K562 (cell line): ENCODE results near the gene IL1RL2. TPM values are rescaled to one million over a fixed set of nuclear protein-coding genes. Genes with fewer than 3 reads are reported as not detected.

Source experiments
- ATAC-seq: fragments of 200-7000 bp; cut with Tn5 transposase; 3 replicates; pipeline ENCODE4 v1.9.1; 2020; ENCODE audit warnings: moderate library complexity
- BruUV-seq: library from RNA; stranded (reverse); fragments of 400-500 nt; replicated peaks from 2 replicates; lab custom pipeline; 2021; lab: Mats Ljungman, UMichigan
- CTCF ChIA-PET: fragments of 300-600 bp; formaldehyde crosslinking; extraction: SDS; loops from one replicate; lab custom pipeline; 2021; ENCODE audit warnings: low intra/inter-chr PET ratio; lab: Yijun Ruan, JAX
- POLR2A ChIA-PET: fragments of 300-600, 350-650 bp; sonication (Branson Sonifier 250); formaldehyde crosslinking; extraction: SDS; loops from one replicate; lab custom pipeline; 2021; ENCODE audit warnings: antibody characterized with exemption, inconsistent platforms; lab: Yijun Ruan, JAX
- DNase-seq, 4 experiments: peaks; one replicate each; pipeline versions ENCODE4 v3.0.0 to v3.0.0-alpha.2; 2011 to 2018; ENCODE audit warnings: low spot score in 3 of 4, mixed read lengths in 3 of 4; ENCODE audit errors: extremely low read depth in 1 of 4
- FAIRE-seq: peaks from 2 replicates; lab custom pipeline; 2011; peaks lifted over from hg19 to GRCh38; lab: Jason Lieb, UNC
- H2AFZ ChIP-seq: 2 replicates; pipeline ENCODE4 v1.6.0; 2011; ENCODE audit warnings: low read depth, low read length, control low read depth, inconsistent platforms
- H3K27ac ChIP-seq: fragments of 200-600 bp; 3 replicates; pipeline ENCODE4 v1.8.0; 2011; ENCODE audit warnings: low read depth, mild to moderate bottlenecking, control low read depth, inconsistent platforms, low read length, moderate library complexity, mixed read lengths; ENCODE audit errors: extremely low read depth
- H3K27me3 ChIP-seq, 2 experiments: fragments of 300-600 bp in 1 of 2; 2 replicates in 1 of 2; 3 replicates in 1 of 2; pipeline versions ENCODE4 v1.6.0 to v1.8.0; 2011; ENCODE audit warnings: inconsistent platforms in 2 of 2, low read length in 2 of 2, mild to moderate bottlenecking in 1 of 2, mixed read lengths in 1 of 2, moderate library complexity in 1 of 2; ENCODE audit not compliant: control insufficient read depth in 2 of 2, insufficient read depth in 2 of 2
- H3K36me3 ChIP-seq: fragments of 300-600 bp; 3 replicates; pipeline ENCODE4 v1.8.0; 2011; ENCODE audit warnings: mild to moderate bottlenecking, low read length, inconsistent platforms; ENCODE audit not compliant: control insufficient read depth, insufficient read depth
- H3K4me1 ChIP-seq, 2 experiments: fragments of 200-600 bp in 1 of 2; replicated peaks in 1 of 2; 2 replicates in 1 of 2; 3 replicates in 1 of 2; pipeline versions ENCODE4 v1.5.1 to v1.8.0; 2011; ENCODE audit warnings: inconsistent platforms in 2 of 2, low read length in 2 of 2, mild to moderate bottlenecking in 1 of 2, mixed read lengths in 1 of 2, moderate library complexity in 1 of 2; ENCODE audit not compliant: control insufficient read depth in 2 of 2, insufficient read depth in 2 of 2
- H3K4me2 ChIP-seq: 2 replicates; pipeline ENCODE4 v1.6.1; 2011; ENCODE audit warnings: low read length, control low read depth, inconsistent platforms, mixed read lengths; ENCODE audit not compliant: insufficient read depth
- H3K4me3 ChIP-seq: fragments of 200-600 bp; sonication (generic), shearing (Covaris generic); 2 replicates; pipeline ENCODE4 v1.5.1; 2016; ENCODE audit warnings: control low read depth, inconsistent platforms
- H3K79me2 ChIP-seq: fragments of 200-600 bp; 3 replicates; pipeline ENCODE4 v1.8.0; 2011; ENCODE audit warnings: low read length, inconsistent platforms; ENCODE audit not compliant: control insufficient read depth, insufficient read depth
- H3K9ac ChIP-seq, 2 experiments: 2 replicates each; pipeline versions ENCODE4 v1.6.0 to v1.6.1; 2011; ENCODE audit warnings: low read depth in 2 of 2, low read length in 2 of 2, control low read depth in 1 of 2, inconsistent platforms in 1 of 2, mild to moderate bottlenecking in 1 of 2, mixed read lengths in 1 of 2; ENCODE audit not compliant: insufficient read depth in 1 of 2
- H3K9me1 ChIP-seq: one replicate; pipeline ENCODE4 v1.6.0; 2011; ENCODE audit warnings: inconsistent platforms, mild to moderate bottlenecking, low read length, moderate library complexity; ENCODE audit not compliant: control insufficient read depth, insufficient read depth
- H3K9me3 ChIP-seq: replicated peaks from 2 replicates; pipeline ENCODE4 v1.5.1; 2011; ENCODE audit warnings: low read depth, low read length, inconsistent platforms; ENCODE audit not compliant: control insufficient read depth, insufficient read depth
- H4K20me1 ChIP-seq: replicated peaks from 2 replicates; pipeline ENCODE4 v1.6.1; 2011; ENCODE audit warnings: low read length, inconsistent platforms, mixed read lengths; ENCODE audit not compliant: control insufficient read depth, insufficient read depth
- RAD21 ChIP-seq, 2 experiments: fragments of 250-450 bp in 1 of 2; fragments of 450-650 bp in 1 of 2; sonication (Bioruptor Pico) in 1 of 2; formaldehyde crosslinking in 1 of 2; IDR thresholded peaks in 1 of 2; conservative IDR thresholded peaks in 1 of 2; 2 replicates each; pipeline versions ENCODE4 v1.4.0 to v1.8.0; 2020 to 2022; ENCODE audit warnings: mild to moderate bottlenecking in 2 of 2, moderate library complexity in 1 of 2
- SP2 ChIP-seq: IDR thresholded peaks from 2 replicates; pipeline ENCODE4 v1.6.1; 2011; ENCODE audit warnings: mild to moderate bottlenecking, low read depth, low read length, moderate library complexity; ENCODE audit not compliant: poor library complexity, severe bottlenecking; ENCODE audit errors: extremely low read depth
- ZNF696 ChIP-seq: fragments of 250-450 bp; sonication (Bioruptor Pico); conservative IDR thresholded peaks from 2 replicates; pipeline ENCODE4 v1.4.0; 2020; ENCODE audit warnings: mild to moderate bottlenecking, moderate library complexity
- WGBS: fragments of 100-300 bp; shearing (Covaris generic); methylation state at CpG from one replicate; pipeline ENCODE4 v1.1.6; 2016; ENCODE audit warnings: low coverage, mixed read lengths; ENCODE audit not compliant: insufficient coverage; ENCODE audit errors: missing lambda C conversion rate; 5-methylcytosine and 5-hydroxymethylcytosine counted together
- in situ Hi-C: fragments of 300-500 bp; cut with MboI; formaldehyde crosslinking; loops from 4 replicates; pipeline ENCODE4 v1.15.0; 2018; ENCODE audit warnings: inconsistent platforms, mixed read lengths
- intact Hi-C: fragments of 100-400 bp; cut with micrococcal nuclease; formaldehyde crosslinking; loops from 2 replicates; pipeline ENCODE4 v1.14.2; 2022
- polyA plus RNA-seq, 8 experiments: library from polyadenylated mRNA; depleted of rRNA in 4 of 8; stranded (reverse) in 5 of 8; unstranded in 3 of 8; fragments of >200 nt; fragmentation: Nextera tagmentation in 2 of 8; fragmentation: Illumina TruSeq in 1 of 8; extraction: Ambion mirVana in 2 of 8; extraction: Trizol in 1 of 8; gene quantifications; 2 replicates each; pipeline versions ENCODE4 v1.2.1 to v1.2.3, GENCODE V29; 2011 to 2014; ENCODE audit warnings: inconsistent platforms in 1 of 8, missing spikeins in 1 of 8
- total RNA-seq, 7 experiments: library from RNA; depleted of rRNA in 6 of 7; stranded (reverse); fragments of >200 nt in 6 of 7; fragmentation: Illumina TruSeq in 2 of 7; extraction: Trizol in 2 of 7; gene quantifications; 2 replicates each; pipeline versions ENCODE4 v1.2.1 to v1.2.3, GENCODE V29; 2011 to 2021; ENCODE audit warnings: low replicate concordance in 1 of 7
- TF ChIP-seq, protein P1 (sequence below), 3 experiments: IDR thresholded peaks in 2 of 3; conservative IDR thresholded peaks in 1 of 3; 2 replicates each; pipeline ENCODE4 v1.5.1; 2011 to 2012; ENCODE audit warnings: low read length in 3 of 3, mild to moderate bottlenecking in 3 of 3, control low read depth in 2 of 3, improper control_type of control experiment in 1 of 3, inconsistent platforms in 1 of 3, low read depth in 1 of 3, mixed read lengths in 1 of 3, moderate library complexity in 1 of 3; ENCODE audit not compliant: insufficient read depth in 2 of 3
- TF ChIP-seq, protein P2 (sequence below): fragments of 250-450 bp; sonication (Bioruptor Pico); IDR thresholded peaks from 2 replicates; pipeline ENCODE4 v1.5.0; 2021; ENCODE audit warnings: mild to moderate bottlenecking, moderate library complexity

Gene IL1RL2
- total and polyA plus RNA-seq, 9 of the 15 experiments (the other 6 are each of a cell fraction or from before 2014, with no cell fraction given): not detected

DNA sequence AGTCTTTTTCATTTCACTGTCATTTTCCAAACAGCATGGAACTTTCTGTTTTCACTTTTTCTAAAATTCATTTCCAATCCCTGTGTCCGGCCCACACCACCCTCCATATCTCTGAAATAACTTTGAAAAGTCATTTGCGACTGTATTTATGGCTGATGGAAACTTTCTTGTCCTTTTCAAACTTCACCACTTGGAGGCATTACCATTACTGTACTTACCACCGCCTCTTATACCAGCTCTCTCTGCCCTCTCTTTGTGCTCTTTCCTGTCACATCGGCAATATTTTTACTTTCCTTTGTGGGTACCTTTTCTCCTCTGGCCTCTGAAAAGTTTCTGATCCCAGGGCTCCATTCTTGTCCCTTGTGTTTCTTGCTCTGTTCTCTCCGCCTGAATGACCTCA, 85.0 kb downstream of the IL1RL2 start:
- no peak overlapping the region for H3K4me2 ChIP-seq
- in situ Hi-C loops: no loop called here
- no peak overlapping the region for H3K27ac ChIP-seq
- H3K79me2 ChIP-seq: no peaks in the 10 kb centered on the region
- no peaks in the 10 kb centered on the region for H3K9me3 ChIP-seq
- H3K4me1 ChIP-seq: no peaks in the 10 kb centered on the region; a peak in 1 of 5 replicates
- FAIRE-seq (no peak), ATAC-seq (peak; percentile 58; the same call in 2 of the 3 replicates), DNase-seq (no peak)
- WGBS: 9% methylated on average over 5 of the region's 5 CpGs
- peaks cover 0 to 19% of the 10 kb centered on the region in 2 experiments; a peak in 2 of 5 replicates for H3K27me3 ChIP-seq
- TF ChIP-seq ZNF696 (CRISPR knock-in tag) (no peak), RAD21 (CRISPR knock-in tag; conservative IDR thresholded peaks at IDR 0.05 in 1 of 2, IDR thresholded peaks at IDR 0.05 in 1 of 2) (peak; percentile 33 to 44; a peak in 3 of 4 replicates), SP2 (no peak)
- TF ChIP-seq, protein P1, sequence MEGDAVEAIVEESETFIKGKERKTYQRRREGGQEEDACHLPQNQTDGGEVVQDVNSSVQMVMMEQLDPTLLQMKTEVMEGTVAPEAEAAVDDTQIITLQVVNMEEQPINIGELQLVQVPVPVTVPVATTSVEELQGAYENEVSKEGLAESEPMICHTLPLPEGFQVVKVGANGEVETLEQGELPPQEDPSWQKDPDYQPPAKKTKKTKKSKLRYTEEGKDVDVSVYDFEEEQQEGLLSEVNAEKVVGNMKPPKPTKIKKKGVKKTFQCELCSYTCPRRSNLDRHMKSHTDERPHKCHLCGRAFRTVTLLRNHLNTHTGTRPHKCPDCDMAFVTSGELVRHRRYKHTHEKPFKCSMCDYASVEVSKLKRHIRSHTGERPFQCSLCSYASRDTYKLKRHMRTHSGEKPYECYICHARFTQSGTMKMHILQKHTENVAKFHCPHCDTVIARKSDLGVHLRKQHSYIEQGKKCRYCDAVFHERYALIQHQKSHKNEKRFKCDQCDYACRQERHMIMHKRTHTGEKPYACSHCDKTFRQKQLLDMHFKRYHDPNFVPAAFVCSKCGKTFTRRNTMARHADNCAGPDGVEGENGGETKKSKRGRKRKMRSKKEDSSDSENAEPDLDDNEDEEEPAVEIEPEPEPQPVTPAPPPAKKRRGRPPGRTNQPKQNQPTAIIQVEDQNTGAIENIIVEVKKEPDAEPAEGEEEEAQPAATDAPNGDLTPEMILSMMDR (IDR thresholded peaks at IDR 0.05 in 2 of 3, conservative IDR thresholded peaks at IDR 0.05 in 1 of 3; ENCODE audit: insufficient read depth in 2 of 3, low read depth in 1 of 3, low read length in 3 of 3): peak in 1 of 3 experiments; percentile 37; a peak in 1 of 6 replicates
- TF ChIP-seq, protein P2, sequence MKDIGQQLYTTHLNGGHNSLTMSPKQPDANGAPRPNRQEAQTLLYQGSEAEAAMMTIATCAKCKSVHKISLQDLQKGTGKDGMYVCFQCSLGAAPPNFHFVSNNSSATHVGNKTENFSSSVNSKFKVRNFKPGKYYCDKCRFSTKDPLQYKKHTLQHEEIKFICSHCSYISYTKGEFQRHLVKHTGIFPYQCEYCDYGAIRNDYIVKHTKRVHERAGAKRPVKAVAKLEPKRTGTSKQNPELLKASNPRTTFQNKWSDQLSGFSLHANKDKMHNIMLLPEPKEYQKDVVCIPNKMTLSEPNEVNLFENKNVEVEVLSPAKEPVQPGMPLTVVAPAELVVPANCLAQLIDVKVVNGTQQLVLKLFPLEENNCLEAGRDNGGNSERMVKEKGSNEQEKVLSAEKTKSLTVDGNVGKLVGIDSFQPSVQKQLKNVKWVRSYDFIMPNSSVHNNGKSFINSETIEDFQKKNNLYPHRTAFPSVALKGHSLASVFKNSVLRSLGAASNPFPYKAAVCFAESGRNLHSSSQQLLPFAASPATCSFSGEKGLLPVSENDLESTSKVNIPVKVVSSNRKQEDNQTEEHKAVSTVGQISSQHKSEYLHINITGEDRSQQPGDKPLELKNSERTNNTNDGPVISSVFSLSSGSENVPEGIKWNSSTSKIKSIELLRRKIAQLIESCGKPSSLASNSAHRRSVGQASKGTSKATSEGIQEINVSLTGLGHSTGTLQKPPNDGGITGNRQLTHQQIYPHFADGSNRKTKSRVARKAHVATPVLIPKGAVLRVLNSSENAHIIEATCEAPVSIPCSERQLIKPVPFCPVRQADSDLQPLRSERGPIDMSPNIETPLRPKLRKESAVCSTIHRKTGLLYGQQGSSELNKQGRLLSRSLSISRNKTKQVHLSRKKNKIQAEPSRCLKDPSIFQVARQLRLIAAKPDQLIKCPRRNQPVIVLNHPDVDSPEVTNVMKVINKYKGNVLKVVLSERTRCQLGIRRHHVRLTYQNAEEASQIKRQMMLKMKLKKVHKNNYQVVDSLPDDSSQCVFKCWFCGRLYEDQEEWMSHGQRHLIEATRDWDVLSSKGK (CRISPR knock-in tag): no peak
- TF ChIP-seq, all 486 proteins: peak for 2
- intact Hi-C loops: no loop called here
- ChIA-PET POLR2A (no interaction called here), CTCF (interaction anchor here (1.1 kb wide), 1 partner anchor 83 kb away, joined by 3 read pairs; no protein-coding TSS in a partner anchor)
- H3K4me3 ChIP-seq: no peak overlapping the region
- H3K9me1 ChIP-seq: no peaks in the 10 kb centered on the region
- no peaks in the 10 kb centered on the region for H3K36me3 ChIP-seq
- no peak overlapping the region for H3K9ac ChIP-seq
- no peak overlapping the region for H2AFZ ChIP-seq
- BruUV-seq: no TSS peak
- no peaks in the 10 kb centered on the region for H4K20me1 ChIP-seq
